Measurements from ENCODE around the gene PRKG2. TPM values are rescaled to one million over a fixed set of nuclear protein-coding genes. Genes with fewer than 3 reads are reported as not detected.

The PRKG2 gene
- total and polyA plus RNA-seq, 4 donors: 0.03 to 0.14 (median 0.08) TPM; not detected in 1

GRCh38 chr4:81061344-81061730 is 153.7 kb downstream of the PRKG2 start:
- no peaks in the 10 kb centered on the region for H3K9me3 ChIP-seq (ENCODE audit: control insufficient read depth in 4 of 4, low read length in 3 of 4)

DNA sequence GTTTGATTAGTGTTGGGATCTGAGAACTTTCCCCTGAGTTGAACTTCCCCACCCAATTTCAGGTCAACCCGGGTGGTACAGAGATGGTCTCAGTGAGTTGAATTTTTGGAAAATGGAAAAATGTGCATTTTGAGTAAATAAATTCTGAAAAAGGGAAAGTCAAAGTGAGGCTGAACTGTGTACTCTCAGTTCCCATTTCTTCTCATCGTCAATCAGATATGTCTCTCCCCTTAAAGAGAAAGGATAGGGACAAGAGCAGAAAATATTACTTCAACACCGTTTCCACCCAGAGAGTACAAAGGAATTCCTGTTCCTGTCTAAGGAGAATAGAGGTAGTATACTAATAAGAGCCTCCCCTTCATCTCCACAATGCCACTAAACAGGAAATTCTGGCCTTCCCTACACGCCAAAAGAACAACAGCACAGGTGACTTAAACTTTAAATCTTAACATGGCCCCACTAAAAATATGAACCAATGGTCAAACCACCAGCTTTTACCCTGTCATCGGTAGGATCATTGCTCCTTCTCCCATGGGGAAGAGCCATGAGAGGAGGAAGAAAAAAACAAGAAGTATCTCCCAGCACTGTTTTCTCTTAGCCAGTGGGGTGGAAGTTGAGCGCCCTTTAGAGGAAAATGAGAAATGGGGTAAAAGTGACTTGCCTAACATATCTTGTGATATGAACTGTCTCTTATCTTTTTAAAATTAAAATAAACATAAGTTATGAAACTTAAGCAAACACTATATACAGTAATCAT is 154.3 kb downstream of the PRKG2 start:
- H3K9me3 ChIP-seq (ENCODE audit: control insufficient read depth in 4 of 4, low read length in 3 of 4): no peaks in the 10 kb centered on the region
- no peak overlapping the region for H3K4me3 ChIP-seq (ENCODE audit: low read depth in 1 of 3, low read length in 3 of 3)
- no peak for DNase-seq (ENCODE audit: low spot score)
- no peaks in the 10 kb centered on the region for H3K27me3 ChIP-seq (ENCODE audit: control insufficient read depth in 4 of 4, insufficient read depth in 4 of 4, low read length in 3 of 4)
- no peak for TF ChIP-seq ZBTB33 (IDR thresholded peaks at IDR 0.05)
- no peak for TF ChIP-seq FOXA1 (IDR thresholded peaks at IDR 0.05)
- no peak for TF ChIP-seq FOXA2 (IDR thresholded peaks at IDR 0.05)
- TF ChIP-seq YY1 (IDR thresholded peaks at IDR 0.05): no peak
- TF ChIP-seq RXRA (IDR thresholded peaks at IDR 0.05): no peak
- H3K9ac ChIP-seq (ENCODE audit: low read depth in 1 of 2, low read length in 2 of 2): no peak overlapping the region
- H3K36me3 ChIP-seq (ENCODE audit: control insufficient read depth in 4 of 4, insufficient read depth in 3 of 4, low read depth in 1 of 4, low read length in 3 of 4): no peaks in the 10 kb centered on the region
- H3K27ac ChIP-seq (ENCODE audit: low read depth in 1 of 2, low read length in 2 of 2): no peak overlapping the region
- H3K4me1 ChIP-seq (ENCODE audit: control insufficient read depth in 4 of 4, insufficient read depth in 4 of 4, low read length in 3 of 4): peaks cover 4 to 5% (median 4%) of the 10 kb centered on the region in 4 donors
- 82% methylated on average over 6 of the region's 6 CpGs for whole genome bisulfite sequencing

More at GRCh38 chr4:81061344-81061730, 153.7 kb downstream of the PRKG2 start:
- H3K27me3 ChIP-seq (ENCODE audit: control insufficient read depth in 4 of 4, insufficient read depth in 4 of 4, low read length in 3 of 4): no peaks in the 10 kb centered on the region
- H3K9ac ChIP-seq (ENCODE audit: low read depth in 1 of 2, low read length in 2 of 2): no peak overlapping the region
- H3K4me1 ChIP-seq (ENCODE audit: control insufficient read depth in 4 of 4, insufficient read depth in 4 of 4, low read length in 3 of 4): peaks cover 4 to 5% (median 4%) of the 10 kb centered on the region in 4 donors
- H3K36me3 ChIP-seq (ENCODE audit: control insufficient read depth in 4 of 4, insufficient read depth in 3 of 4, low read depth in 1 of 4, low read length in 3 of 4): no peaks in the 10 kb centered on the region
- TF ChIP-seq TAF1 (conservative IDR thresholded peaks at IDR 0.05) (no peak), YY1 (IDR thresholded peaks at IDR 0.05) (no peak), JUND (IDR thresholded peaks at IDR 0.05) (no peak), HNF4A (conservative IDR thresholded peaks at IDR 0.05) (peak in 1 of 2 donors; percentile 9)
- no peak overlapping the region for H3K4me3 ChIP-seq (ENCODE audit: low read depth in 1 of 3, low read length in 3 of 3)
- no peak overlapping the region for H3K27ac ChIP-seq (ENCODE audit: low read depth in 1 of 2, low read length in 2 of 2)
- DNase-seq (ENCODE audit: low spot score): no peak

DNA sequence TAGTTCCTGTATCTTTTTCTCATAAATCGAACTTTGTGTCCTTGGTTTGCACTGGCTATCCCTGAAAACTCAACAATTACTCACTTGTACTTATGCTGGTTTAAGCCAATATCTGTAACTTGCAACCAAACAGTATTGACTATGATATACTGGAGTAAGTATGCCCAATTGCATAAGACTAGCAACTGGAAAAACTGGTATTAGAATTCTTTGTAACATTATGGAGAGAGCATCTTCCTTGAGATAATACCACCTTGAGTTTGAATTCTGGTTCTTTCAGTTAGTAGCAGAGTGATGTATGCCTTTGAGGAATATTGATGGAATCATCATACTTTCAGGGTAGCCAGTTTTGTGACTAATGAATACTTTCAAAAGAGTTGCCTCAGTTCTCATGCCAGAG is 156.4 kb downstream of the PRKG2 start:
- peaks cover 4 to 5% (median 4%) of the 10 kb centered on the region in 4 donors for H3K4me1 ChIP-seq (ENCODE audit: control insufficient read depth in 4 of 4, insufficient read depth in 4 of 4, low read length in 3 of 4)
- TF ChIP-seq, protein P1, sequence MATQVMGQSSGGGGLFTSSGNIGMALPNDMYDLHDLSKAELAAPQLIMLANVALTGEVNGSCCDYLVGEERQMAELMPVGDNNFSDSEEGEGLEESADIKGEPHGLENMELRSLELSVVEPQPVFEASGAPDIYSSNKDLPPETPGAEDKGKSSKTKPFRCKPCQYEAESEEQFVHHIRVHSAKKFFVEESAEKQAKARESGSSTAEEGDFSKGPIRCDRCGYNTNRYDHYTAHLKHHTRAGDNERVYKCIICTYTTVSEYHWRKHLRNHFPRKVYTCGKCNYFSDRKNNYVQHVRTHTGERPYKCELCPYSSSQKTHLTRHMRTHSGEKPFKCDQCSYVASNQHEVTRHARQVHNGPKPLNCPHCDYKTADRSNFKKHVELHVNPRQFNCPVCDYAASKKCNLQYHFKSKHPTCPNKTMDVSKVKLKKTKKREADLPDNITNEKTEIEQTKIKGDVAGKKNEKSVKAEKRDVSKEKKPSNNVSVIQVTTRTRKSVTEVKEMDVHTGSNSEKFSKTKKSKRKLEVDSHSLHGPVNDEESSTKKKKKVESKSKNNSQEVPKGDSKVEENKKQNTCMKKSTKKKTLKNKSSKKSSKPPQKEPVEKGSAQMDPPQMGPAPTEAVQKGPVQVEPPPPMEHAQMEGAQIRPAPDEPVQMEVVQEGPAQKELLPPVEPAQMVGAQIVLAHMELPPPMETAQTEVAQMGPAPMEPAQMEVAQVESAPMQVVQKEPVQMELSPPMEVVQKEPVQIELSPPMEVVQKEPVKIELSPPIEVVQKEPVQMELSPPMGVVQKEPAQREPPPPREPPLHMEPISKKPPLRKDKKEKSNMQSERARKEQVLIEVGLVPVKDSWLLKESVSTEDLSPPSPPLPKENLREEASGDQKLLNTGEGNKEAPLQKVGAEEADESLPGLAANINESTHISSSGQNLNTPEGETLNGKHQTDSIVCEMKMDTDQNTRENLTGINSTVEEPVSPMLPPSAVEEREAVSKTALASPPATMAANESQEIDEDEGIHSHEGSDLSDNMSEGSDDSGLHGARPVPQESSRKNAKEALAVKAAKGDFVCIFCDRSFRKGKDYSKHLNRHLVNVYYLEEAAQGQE (IDR thresholded peaks at IDR 0.05): no peak
- no peak for TF ChIP-seq JUND (IDR thresholded peaks at IDR 0.05)
- TF ChIP-seq, protein P2, sequence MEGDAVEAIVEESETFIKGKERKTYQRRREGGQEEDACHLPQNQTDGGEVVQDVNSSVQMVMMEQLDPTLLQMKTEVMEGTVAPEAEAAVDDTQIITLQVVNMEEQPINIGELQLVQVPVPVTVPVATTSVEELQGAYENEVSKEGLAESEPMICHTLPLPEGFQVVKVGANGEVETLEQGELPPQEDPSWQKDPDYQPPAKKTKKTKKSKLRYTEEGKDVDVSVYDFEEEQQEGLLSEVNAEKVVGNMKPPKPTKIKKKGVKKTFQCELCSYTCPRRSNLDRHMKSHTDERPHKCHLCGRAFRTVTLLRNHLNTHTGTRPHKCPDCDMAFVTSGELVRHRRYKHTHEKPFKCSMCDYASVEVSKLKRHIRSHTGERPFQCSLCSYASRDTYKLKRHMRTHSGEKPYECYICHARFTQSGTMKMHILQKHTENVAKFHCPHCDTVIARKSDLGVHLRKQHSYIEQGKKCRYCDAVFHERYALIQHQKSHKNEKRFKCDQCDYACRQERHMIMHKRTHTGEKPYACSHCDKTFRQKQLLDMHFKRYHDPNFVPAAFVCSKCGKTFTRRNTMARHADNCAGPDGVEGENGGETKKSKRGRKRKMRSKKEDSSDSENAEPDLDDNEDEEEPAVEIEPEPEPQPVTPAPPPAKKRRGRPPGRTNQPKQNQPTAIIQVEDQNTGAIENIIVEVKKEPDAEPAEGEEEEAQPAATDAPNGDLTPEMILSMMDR (IDR thresholded peaks at IDR 0.05; ENCODE audit: low read depth, low read length, missing input control): no peak
- no peak for TF ChIP-seq RXRA (IDR thresholded peaks at IDR 0.05)
- no peak for TF ChIP-seq RAD21 (IDR thresholded peaks at IDR 0.05)
- no peak for TF ChIP-seq NR2F2 (IDR thresholded peaks at IDR 0.05)
- TF ChIP-seq, protein P3, sequence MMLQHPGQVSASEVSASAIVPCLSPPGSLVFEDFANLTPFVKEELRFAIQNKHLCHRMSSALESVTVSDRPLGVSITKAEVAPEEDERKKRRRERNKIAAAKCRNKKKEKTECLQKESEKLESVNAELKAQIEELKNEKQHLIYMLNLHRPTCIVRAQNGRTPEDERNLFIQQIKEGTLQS (IDR thresholded peaks at IDR 0.05): no peak
- TF ChIP-seq EGR1 (IDR thresholded peaks at IDR 0.05; ENCODE audit: low read depth in 2 of 2): no peak
- no peak for TF ChIP-seq ZBTB33 (IDR thresholded peaks at IDR 0.05)
- no peak for TF ChIP-seq FOXA1 (IDR thresholded peaks at IDR 0.05)
- no peak for TF ChIP-seq YY1 (IDR thresholded peaks at IDR 0.05)
- TF ChIP-seq HNF4G (IDR thresholded peaks at IDR 0.05): no peak
- no peak for TF ChIP-seq TAF1 (conservative IDR thresholded peaks at IDR 0.05)
- no peak for TF ChIP-seq SP1 (IDR thresholded peaks at IDR 0.05)
- TF ChIP-seq FOXA2 (IDR thresholded peaks at IDR 0.05): no peak
- TF ChIP-seq, protein P4, sequence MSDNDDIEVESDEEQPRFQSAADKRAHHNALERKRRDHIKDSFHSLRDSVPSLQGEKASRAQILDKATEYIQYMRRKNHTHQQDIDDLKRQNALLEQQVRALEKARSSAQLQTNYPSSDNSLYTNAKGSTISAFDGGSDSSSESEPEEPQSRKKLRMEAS (IDR thresholded peaks at IDR 0.05): no peak
- TF ChIP-seq HNF4A (conservative IDR thresholded peaks at IDR 0.05): no peak

More for the DNA sequence above, 156.4 kb downstream of the PRKG2 start:
- Histone ChIP-seq H3K9ac (ENCODE audit: low read depth in 1 of 2, low read length in 2 of 2) (no peak overlapping the region), H3K27ac (ENCODE audit: low read depth in 1 of 2, low read length in 2 of 2) (no peak overlapping the region), H3K36me3 (ENCODE audit: control insufficient read depth in 4 of 4, insufficient read depth in 3 of 4, low read depth in 1 of 4, low read length in 3 of 4) (no peaks in the 10 kb centered on the region), H3K4me3 (ENCODE audit: low read depth in 1 of 3, low read length in 3 of 3) (no peak overlapping the region), H3K9me3 (ENCODE audit: control insufficient read depth in 4 of 4, low read length in 3 of 4) (no peaks in the 10 kb centered on the region), H3K27me3 (ENCODE audit: control insufficient read depth in 4 of 4, insufficient read depth in 4 of 4, low read length in 3 of 4) (no peaks in the 10 kb centered on the region)
- 59% methylated on average over 1 of the region's 1 CpG for WGBS
- DNase-seq (ENCODE audit: low spot score): no peak
